NCI-H1436 treated with DMSO at 0.1 percent for 48 hours (cell line): ENCODE measurements around the gene FNIP1.
"Not testable (repeated sequence)": the region's sequence is repeated elsewhere in the genome, so short reads cannot be mapped to it uniquely, and the experiment has no call there.

Experiments used
- DNase-seq: peaks from one replicate; lab custom pipeline; 2025; lab: John Stamatoyannopoulos, UW

Gene FNIP1

GRCh38 chr5:131684595-131684994 lies 112.2 kb downstream of the FNIP1 start:
- no peak for DNase-seq

- no peak for DNase-seq
These were observed 112.8 kb downstream of the FNIP1 start for GRCh38 chr5:131684051-131684450.

- no peak for DNase-seq
These were observed 114.0 kb downstream of the FNIP1 start for GRCh38 chr5:131682826-131683225.

GRCh38 chr5:131682175-131682574 lies 114.6 kb downstream of the FNIP1 start:
- no peak for DNase-seq

- DNase-seq, result no peak
These were observed 116.9 kb downstream of the FNIP1 start for GRCh38 chr5:131679911-131680310.

GRCh38 chr5:131678273-131678672 lies 118.5 kb downstream of the FNIP1 start:
- not testable (repeated sequence) for DNase-seq

GRCh38 chr5:131677115-131677514 lies 119.7 kb downstream of the FNIP1 start:
- DNase-seq, result no peak

GRCh38 chr5:131672776-131673175 lies 124.0 kb downstream of the FNIP1 start:
- no peak for DNase-seq

- no peak for DNase-seq
These were observed 124.7 kb downstream of the FNIP1 start for GRCh38 chr5:131671994-131672655.

- no peak for DNase-seq
These were observed 125.4 kb downstream of the FNIP1 start for GRCh38 chr5:131671409-131671808.

- DNase-seq, result no peak
These were observed 131.9 kb downstream of the FNIP1 start for GRCh38 chr5:131664929-131665328.

- DNase-seq, result no peak
These were observed 134.9 kb downstream of the FNIP1 start for GRCh38 chr5:131661933-131662332.

- DNase-seq, result no peak
These were observed 137.0 kb downstream of the FNIP1 start for GRCh38 chr5:131659841-131660240.

- no peak for DNase-seq
These were observed 137.5 kb downstream of the FNIP1 start for GRCh38 chr5:131659290-131659689.

GRCh38 chr5:131654776-131655175 lies 142.0 kb downstream of the FNIP1 start:
- no peak for DNase-seq

GRCh38 chr5:131654309-131654708 lies 142.5 kb downstream of the FNIP1 start:
- DNase-seq, result no peak

- DNase-seq, result no peak
These were observed 147.7 kb downstream of the FNIP1 start for GRCh38 chr5:131649161-131649560.

- no peak for DNase-seq
These were observed 149.6 kb downstream of the FNIP1 start for GRCh38 chr5:131647048-131647769.

GRCh38 chr5:131644822-131645221 lies 152.0 kb downstream of the FNIP1 start:
- DNase-seq, result no peak

GRCh38 chr5:131644370-131644769 lies 152.4 kb downstream of the FNIP1 start:
- no peak for DNase-seq

- no peak for DNase-seq
These were observed 155.3 kb downstream of the FNIP1 start for GRCh38 chr5:131641494-131641893.

GRCh38 chr5:131640043-131640856 lies 156.6 kb downstream of the FNIP1 start:
- DNase-seq, result no peak

GRCh38 chr5:131639148-131639547 lies 157.7 kb downstream of the FNIP1 start:
- no peak for DNase-seq
